OCI-LY3 (cell line): ENCODE data around the gene RRM2.
A peak's percentile ranks its signal among the peaks of the same experiment; 100 is the strongest.

Source experiments
- H2AFZ ChIP-seq: fragments of 200-600, 300-600 bp; shearing (Covaris generic); 2 replicates; pipeline ENCODE4 v1.6.0; 2014; ENCODE audit warnings: antibody characterized with exemption, low read depth, low read length
- H3K27ac ChIP-seq: fragments of 200-600, 300-600 bp; sonication (generic); 2 replicates; pipeline ENCODE4 v1.5.1; 2014; ENCODE audit warnings: mild to moderate bottlenecking, low read length, moderate library complexity, mixed read lengths
- H3K27me3 ChIP-seq: fragments of 200-600, 300-600 bp; sonication (generic); 2 replicates; pipeline ENCODE4 v1.6.1; 2014; ENCODE audit warnings: low read depth, low read length, mixed read lengths
- H3K36me3 ChIP-seq: fragments of 200-600, 300-600 bp; sonication (generic); replicated peaks from 2 replicates; pipeline ENCODE3; 2014; ENCODE audit warnings: low read depth, low read length, mixed read lengths
- H3K4me1 ChIP-seq: fragments of 300-600, 200-600 bp; sonication (generic); 2 replicates; pipeline ENCODE4 v1.6.1; 2014; ENCODE audit warnings: low read length, mixed read lengths
- H3K4me2 ChIP-seq: fragments of 200-600, 300-600 bp; sonication (generic); 2 replicates; pipeline ENCODE4 v1.6.1; 2014; ENCODE audit warnings: low read length, mixed read lengths
- H3K4me3 ChIP-seq: fragments of 300-600, 200-600 bp; sonication (generic); 2 replicates; pipeline ENCODE4 v1.5.1; 2014; ENCODE audit warnings: antibody characterized with exemption, mild to moderate bottlenecking, low read length, moderate library complexity
- H3K79me2 ChIP-seq: fragments of 300-600, 200-600 bp; shearing (Covaris generic); 2 replicates; pipeline ENCODE4 v1.6.1; 2014; ENCODE audit warnings: mild to moderate bottlenecking, low read length, mixed read lengths
- H3K9ac ChIP-seq: fragments of 300-600, 200-600 bp; shearing (Covaris generic); 2 replicates; pipeline ENCODE4 v1.6.0; 2014; ENCODE audit warnings: mild to moderate bottlenecking, low read length, moderate library complexity
- H3K9me3 ChIP-seq: fragments of 200-600, 300-600 bp; shearing (Covaris generic); 2 replicates; pipeline ENCODE4 v1.6.1; 2014; ENCODE audit warnings: low read length, mixed read lengths; ENCODE audit not compliant: insufficient read depth
- H4K20me1 ChIP-seq: fragments of 200-600, 300-600 bp; sonication (generic); 2 replicates; pipeline ENCODE4 v1.6.1; 2016; ENCODE audit warnings: low read length, mixed read lengths; ENCODE audit not compliant: insufficient read depth
- EZH2phosphoT487 ChIP-seq: fragments of 200-600 bp; shearing (Covaris generic); IDR thresholded peaks from 2 replicates; pipeline ENCODE4 v1.6.1; 2018; ENCODE audit warnings: antibody characterized with exemption, mixed run types, low read depth
- TF ChIP-seq, protein P1 (sequence below): fragments of 200-600, 300-600 bp; sonication (generic); IDR thresholded peaks from 2 replicates; pipeline ENCODE4 v1.5.1; 2014; ENCODE audit warnings: antibody characterized with exemption, low read length, low read depth

RRM2 gene

DNA sequence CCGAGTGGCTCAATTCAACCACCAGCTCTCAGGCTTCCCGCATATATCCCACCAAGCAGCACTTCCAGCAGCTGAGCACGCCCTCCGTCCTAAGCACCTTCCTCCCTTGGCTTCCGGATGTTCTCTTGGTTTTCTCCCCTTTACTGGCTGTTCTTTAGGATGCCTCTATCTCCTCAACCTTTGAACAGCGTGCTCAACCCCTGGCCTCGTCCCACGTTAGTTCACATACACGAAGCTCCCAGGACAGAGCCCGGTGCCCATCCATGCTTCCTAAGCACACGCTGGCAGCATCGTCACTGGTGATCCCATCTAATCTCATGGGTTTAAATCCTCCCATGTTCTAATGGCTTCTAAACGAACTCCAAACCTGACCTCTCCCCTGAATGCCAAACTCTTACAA lies 46.0 kb upstream of the RRM2 start:
- Histone ChIP-seq H3K9ac (no peak overlapping the region), H3K27ac (no peak overlapping the region), H3K4me2 (no peak overlapping the region), H3K9me3 (no peaks in the 10 kb centered on the region), H3K79me2 (no peaks in the 10 kb centered on the region), H3K36me3 (no peaks in the 10 kb centered on the region), H2AFZ (no peak overlapping the region), H4K20me1 (0 out of 2 replicates have a peak, but pooled peaks cover 4% of the 10 kb centered on the region), H3K27me3 (peaks cover 71% of the 10 kb centered on the region), H3K4me3 (no peak overlapping the region), H3K4me1 (peaks cover 19% of the 10 kb centered on the region)
- TF ChIP-seq, protein P1, sequence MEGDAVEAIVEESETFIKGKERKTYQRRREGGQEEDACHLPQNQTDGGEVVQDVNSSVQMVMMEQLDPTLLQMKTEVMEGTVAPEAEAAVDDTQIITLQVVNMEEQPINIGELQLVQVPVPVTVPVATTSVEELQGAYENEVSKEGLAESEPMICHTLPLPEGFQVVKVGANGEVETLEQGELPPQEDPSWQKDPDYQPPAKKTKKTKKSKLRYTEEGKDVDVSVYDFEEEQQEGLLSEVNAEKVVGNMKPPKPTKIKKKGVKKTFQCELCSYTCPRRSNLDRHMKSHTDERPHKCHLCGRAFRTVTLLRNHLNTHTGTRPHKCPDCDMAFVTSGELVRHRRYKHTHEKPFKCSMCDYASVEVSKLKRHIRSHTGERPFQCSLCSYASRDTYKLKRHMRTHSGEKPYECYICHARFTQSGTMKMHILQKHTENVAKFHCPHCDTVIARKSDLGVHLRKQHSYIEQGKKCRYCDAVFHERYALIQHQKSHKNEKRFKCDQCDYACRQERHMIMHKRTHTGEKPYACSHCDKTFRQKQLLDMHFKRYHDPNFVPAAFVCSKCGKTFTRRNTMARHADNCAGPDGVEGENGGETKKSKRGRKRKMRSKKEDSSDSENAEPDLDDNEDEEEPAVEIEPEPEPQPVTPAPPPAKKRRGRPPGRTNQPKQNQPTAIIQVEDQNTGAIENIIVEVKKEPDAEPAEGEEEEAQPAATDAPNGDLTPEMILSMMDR, result no peak
- TF ChIP-seq EZH2phosphoT487, result no peak

DNA sequence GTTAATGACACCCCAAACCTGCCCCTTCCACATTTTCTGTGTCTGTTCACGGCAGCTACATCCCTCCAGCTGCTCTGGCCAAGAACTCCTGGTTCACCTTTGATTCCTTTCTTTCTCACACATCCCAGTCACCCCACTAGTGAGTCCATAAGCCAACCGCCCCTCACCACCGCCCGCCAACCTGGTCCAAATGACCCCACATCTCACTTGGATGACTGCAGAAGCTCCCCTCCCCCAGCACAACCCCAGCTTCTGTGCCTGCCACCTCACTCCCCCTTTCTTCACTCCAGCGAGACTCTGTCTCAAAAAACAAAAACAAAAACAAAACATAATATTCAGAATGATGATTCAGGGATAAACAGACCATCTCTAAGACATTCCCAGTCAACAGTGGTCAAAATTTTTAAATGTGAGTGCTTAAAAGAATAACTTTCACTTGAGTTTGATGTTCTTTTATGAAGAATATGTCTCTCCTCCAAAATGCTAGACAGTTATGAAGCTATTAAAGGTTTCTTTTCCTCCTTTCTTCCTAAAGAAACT lies 45.5 kb upstream of the RRM2 start:
- TF ChIP-seq EZH2phosphoT487, result no peak
- TF ChIP-seq, protein P1, result no peak
- no peak overlapping the region for H3K9ac ChIP-seq
- no peaks in the 10 kb centered on the region for H3K79me2 ChIP-seq
- 0 out of 2 replicates have a peak, but pooled peaks cover 4% of the 10 kb centered on the region for H4K20me1 ChIP-seq
- H3K27ac ChIP-seq, result no peak overlapping the region
- no peak overlapping the region for H3K4me2 ChIP-seq
- no peak overlapping the region for H2AFZ ChIP-seq
- H3K4me3 ChIP-seq, result no peak overlapping the region
- peaks cover 19% of the 10 kb centered on the region for H3K4me1 ChIP-seq
- H3K36me3 ChIP-seq, result no peaks in the 10 kb centered on the region
- H3K9me3 ChIP-seq, result no peaks in the 10 kb centered on the region
- H3K27me3 ChIP-seq, result peaks cover 73% of the 10 kb centered on the region

DNA sequence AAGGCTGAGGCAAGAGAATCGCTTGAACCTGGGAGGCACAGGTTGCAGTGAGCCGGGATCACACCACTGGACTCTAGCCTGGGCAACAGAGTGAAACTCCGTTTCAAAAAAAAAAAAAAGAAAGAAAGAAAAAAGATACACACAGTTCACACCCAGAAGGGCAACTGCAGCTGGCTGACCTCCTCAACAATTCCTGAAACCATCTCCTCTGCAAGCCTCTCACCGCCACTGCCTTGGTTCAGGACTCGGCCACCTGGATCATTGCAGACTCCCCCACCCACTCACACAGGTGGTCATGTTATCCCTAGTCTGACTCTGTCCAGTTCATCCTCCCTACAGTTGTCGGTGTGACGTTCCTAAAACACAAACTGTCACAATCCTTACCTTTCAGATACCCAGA lies 44.5 kb upstream of the RRM2 start:
- Histone ChIP-seq H3K79me2 (no peaks in the 10 kb centered on the region), H3K36me3 (no peaks in the 10 kb centered on the region), H3K27ac (no peak overlapping the region), H3K9me3 (no peaks in the 10 kb centered on the region), H3K9ac (no peak overlapping the region), H3K4me3 (no peak overlapping the region), H2AFZ (no peak overlapping the region), H3K4me2 (no peak overlapping the region), H3K4me1 (peaks cover 26% of the 10 kb centered on the region), H3K27me3 (peaks cover 82% of the 10 kb centered on the region), H4K20me1 (0 out of 2 replicates have a peak, but pooled peaks cover 4% of the 10 kb centered on the region)
- TF ChIP-seq EZH2phosphoT487, result no peak
- TF ChIP-seq, protein P1, result no peak

DNA sequence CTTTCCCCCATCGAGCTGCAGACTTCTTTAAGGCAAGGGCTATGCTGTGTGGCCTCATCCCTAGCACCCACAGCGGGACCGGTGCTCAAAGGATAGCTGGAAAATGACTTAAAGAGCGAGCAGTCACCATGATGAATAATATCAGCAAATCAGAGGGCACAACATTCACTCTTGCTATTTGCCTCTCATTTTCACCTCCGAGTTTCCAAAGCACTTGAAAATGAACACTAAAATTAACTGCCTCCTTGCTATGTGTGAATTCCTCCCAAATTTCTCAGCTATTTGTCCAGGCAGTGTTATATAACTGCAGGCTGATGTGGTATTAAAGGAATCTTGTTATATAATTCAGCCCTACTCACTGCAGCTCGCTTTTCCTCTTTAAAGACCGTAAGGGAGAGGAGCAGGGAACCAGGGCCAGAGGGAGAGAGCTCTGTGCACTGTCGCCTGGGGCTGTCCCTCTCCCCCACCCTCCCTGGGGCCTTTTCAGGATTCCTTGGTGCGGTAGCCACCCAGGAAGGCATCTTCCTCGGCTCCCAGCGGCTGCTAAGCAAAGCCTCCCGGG lies 43.8 kb upstream of the RRM2 start:
- no peaks in the 10 kb centered on the region for H3K79me2 ChIP-seq
- H3K36me3 ChIP-seq, result no peaks in the 10 kb centered on the region
- H3K4me3 ChIP-seq, result peak overlapping the region; percentile 70
- 0 out of 2 replicates have a peak overlapping the region, but pooled peaks have one; percentile 42 for H2AFZ ChIP-seq
- 0 out of 2 replicates have a peak, but pooled peaks cover 4% of the 10 kb centered on the region for H4K20me1 ChIP-seq
- TF ChIP-seq EZH2phosphoT487, result no peak; the same call in 1 of the 2 replicates
- TF ChIP-seq, protein P1, result no peak
- H3K4me2 ChIP-seq, result peak overlapping the region; percentile 70
- H3K9ac ChIP-seq, result no peak overlapping the region
- no peaks in the 10 kb centered on the region for H3K9me3 ChIP-seq
- no peak overlapping the region for H3K27ac ChIP-seq
- peaks cover 34% of the 10 kb centered on the region for H3K4me1 ChIP-seq
- peaks cover 84% of the 10 kb centered on the region for H3K27me3 ChIP-seq
